PC-9 (cell line): ENCODE results near the gene RRAD. TPM values are rescaled to one million over a fixed set of nuclear protein-coding genes. Genes with fewer than 3 reads are reported as not detected.

Source experiments
- BruUV-seq: library from RNA; stranded (reverse); fragments of 400-500 nt; replicated peaks from 2 replicates; lab custom pipeline; 2021; lab: Mats Ljungman, UMichigan
- CTCF ChIA-PET: fragments of 300-600 bp; sonication (Branson Sonifier 250); formaldehyde crosslinking; loops from one replicate; lab custom pipeline; 2022; ENCODE audit warnings: antibody characterized with exemption; lab: Charles Lee
- POLR2A ChIA-PET: fragments of 300-600 bp; sonication (Branson Sonifier 250); formaldehyde crosslinking; loops from one replicate; lab custom pipeline; 2022; ENCODE audit warnings: antibody characterized with exemption; ENCODE audit not compliant: unreplicated experiment; lab: Charles Lee
- DNase-seq, 2 experiments: peaks; one replicate each; pipeline versions ENCODE4 v3.0.0 to v3.0.0-alpha.2; 2015 to 2022; ENCODE audit warnings: mixed read lengths in 1 of 2
- H2AFZ ChIP-seq: fragments of 200-600 bp; sonication (generic); 2 replicates; pipeline ENCODE4 v1.8.1; 2017; ENCODE audit warnings: antibody characterized with exemption
- H3F3A ChIP-seq: fragments of 200-600 bp; sonication (generic); 2 replicates; pipeline ENCODE4 v1.8.1; 2017; ENCODE audit warnings: antibody characterized with exemption, mild to moderate bottlenecking, low read depth; ENCODE audit not compliant: insufficient read depth
- H3K27ac ChIP-seq: fragments of 200-600 bp; sonication (generic); 2 replicates; pipeline ENCODE4 v1.6.1; 2016; ENCODE audit warnings: mixed run types
- H3K27me3 ChIP-seq: fragments of 200-600 bp; sonication (generic); 2 replicates; pipeline ENCODE4 v1.6.1; 2016; ENCODE audit warnings: low read depth, mixed run types; ENCODE audit not compliant: insufficient read depth
- H3K36me3 ChIP-seq: fragments of 200-600 bp; sonication (generic); 2 replicates; pipeline ENCODE4 v1.6.1; 2016; ENCODE audit warnings: low read depth, mixed run types
- H3K4me1 ChIP-seq: fragments of 200-600 bp; sonication (generic); replicated peaks from 2 replicates; pipeline ENCODE4 v1.6.1; 2016; ENCODE audit warnings: mixed run types; ENCODE audit not compliant: insufficient read depth
- H3K4me2 ChIP-seq: fragments of 200-600 bp; sonication (generic); 2 replicates; pipeline ENCODE4 v1.6.1; 2017; ENCODE audit warnings: mixed run types
- H3K4me3 ChIP-seq: fragments of 200-600 bp; sonication (generic); 2 replicates; pipeline ENCODE4 v1.6.1; 2016; ENCODE audit warnings: mixed run types
- H3K79me2 ChIP-seq: fragments of 200-600 bp; sonication (generic); 2 replicates; pipeline ENCODE4 v1.6.1; 2017; ENCODE audit warnings: low read depth, mixed run types
- H3K9me2 ChIP-seq: fragments of 200-600 bp; sonication (generic); 2 replicates; pipeline ENCODE4 v1.8.1; 2017; ENCODE audit warnings: mild to moderate bottlenecking; ENCODE audit not compliant: insufficient read depth
- H3K9me3 ChIP-seq: fragments of 200-600 bp; sonication (generic); 2 replicates; pipeline ENCODE4 v1.8.1; 2016; ENCODE audit warnings: low read depth; ENCODE audit not compliant: insufficient read depth
- H4K20me1 ChIP-seq: fragments of 200-600 bp; sonication (generic); 2 replicates; pipeline ENCODE4 v1.8.1; 2017; ENCODE audit not compliant: insufficient read depth
- EZH2 ChIP-seq: fragments of 200-600 bp; sonication (generic); IDR thresholded peaks from 2 replicates; pipeline ENCODE4 v1.8.0; 2017; ENCODE audit warnings: antibody characterized with exemption, low read depth
- intact Hi-C: fragments of 100-400 bp; cut with micrococcal nuclease; formaldehyde crosslinking; loops from one replicate; pipeline ENCODE4 v1.10.0; 2022; ENCODE audit not compliant: unreplicated experiment
- total RNA-seq: library from RNA; stranded (reverse); gene quantifications from 2 replicates; pipeline ENCODE4 v1.2.3, GENCODE V29; 2021
- TF ChIP-seq, protein P1 (sequence below): fragments of 200-600 bp; sonication (generic); conservative IDR thresholded peaks from 2 replicates; pipeline ENCODE4 v1.6.1; 2017; ENCODE audit warnings: mixed run types, antibody characterized with exemption, mild to moderate bottlenecking, moderate library complexity

RRAD gene
- total RNA-seq, 1 experiment from 2014 or later, result 0.24 TPM

DNA sequence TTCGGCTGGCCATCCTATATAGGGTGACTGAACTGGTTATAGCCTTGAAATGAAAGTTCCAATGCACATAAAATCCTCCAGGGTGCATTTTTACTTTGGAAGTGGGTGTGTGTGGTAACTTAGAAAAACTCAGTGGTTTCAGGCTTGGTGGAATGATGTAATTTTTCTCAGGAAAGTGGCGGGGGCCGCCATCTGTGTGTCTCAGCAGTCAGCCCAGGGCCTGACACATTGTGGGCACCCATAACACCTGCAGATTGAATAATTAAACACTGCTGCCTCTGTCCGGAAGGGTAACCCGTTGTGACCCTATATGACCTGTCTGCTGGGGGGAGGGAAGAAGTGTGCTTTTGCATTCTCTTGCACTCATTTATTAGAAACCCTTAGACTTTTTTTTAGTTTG lies 47.3 kb downstream of the RRAD start:
- TF ChIP-seq EZH2, result no peak
- TF ChIP-seq, protein P1, sequence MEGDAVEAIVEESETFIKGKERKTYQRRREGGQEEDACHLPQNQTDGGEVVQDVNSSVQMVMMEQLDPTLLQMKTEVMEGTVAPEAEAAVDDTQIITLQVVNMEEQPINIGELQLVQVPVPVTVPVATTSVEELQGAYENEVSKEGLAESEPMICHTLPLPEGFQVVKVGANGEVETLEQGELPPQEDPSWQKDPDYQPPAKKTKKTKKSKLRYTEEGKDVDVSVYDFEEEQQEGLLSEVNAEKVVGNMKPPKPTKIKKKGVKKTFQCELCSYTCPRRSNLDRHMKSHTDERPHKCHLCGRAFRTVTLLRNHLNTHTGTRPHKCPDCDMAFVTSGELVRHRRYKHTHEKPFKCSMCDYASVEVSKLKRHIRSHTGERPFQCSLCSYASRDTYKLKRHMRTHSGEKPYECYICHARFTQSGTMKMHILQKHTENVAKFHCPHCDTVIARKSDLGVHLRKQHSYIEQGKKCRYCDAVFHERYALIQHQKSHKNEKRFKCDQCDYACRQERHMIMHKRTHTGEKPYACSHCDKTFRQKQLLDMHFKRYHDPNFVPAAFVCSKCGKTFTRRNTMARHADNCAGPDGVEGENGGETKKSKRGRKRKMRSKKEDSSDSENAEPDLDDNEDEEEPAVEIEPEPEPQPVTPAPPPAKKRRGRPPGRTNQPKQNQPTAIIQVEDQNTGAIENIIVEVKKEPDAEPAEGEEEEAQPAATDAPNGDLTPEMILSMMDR, result no peak
- ChIA-PET POLR2A (no interaction called here), CTCF (no interaction called here)
- Histone ChIP-seq H3K9me3 (no peaks in the 10 kb centered on the region), H3K27ac (no peak overlapping the region), H3K4me1 (peaks cover 13% of the 10 kb centered on the region; the same call in 1 of the 2 replicates), H3K9me2 (no peaks in the 10 kb centered on the region), H4K20me1 (no peaks in the 10 kb centered on the region), H3K79me2 (peaks cover 18% of the 10 kb centered on the region), H3K27me3 (no peaks in the 10 kb centered on the region), H3K4me3 (no peak overlapping the region), H3K36me3 (no peaks in the 10 kb centered on the region), H3F3A (peaks cover 16% of the 10 kb centered on the region; the same call in 1 of the 2 replicates), H2AFZ (no peak overlapping the region), H3K4me2 (no peak overlapping the region)
- intact Hi-C loops, result no loop called here
- no peak for DNase-seq
- no TSS peak for BruUV-seq

- ChIA-PET CTCF (interaction anchor here (0.7 to 2.1 kb wide), 4 partner anchors 15 to 212 kb away, joined by 3 to 30 read pairs (median 14); partner anchors contain the start of gene NAE1), POLR2A (interaction anchor here (0.5 to 0.7 kb wide), 2 partner anchors 64 to 394 kb away, joined by 4 to 20 read pairs; no protein-coding TSS in a partner anchor)
- Histone ChIP-seq H3K9me2 (no peaks in the 10 kb centered on the region), H3F3A (peaks cover 25% of the 10 kb centered on the region; the same call in 1 of the 2 replicates), H3K36me3 (no peaks in the 10 kb centered on the region), H3K27ac (no peak overlapping the region), H3K4me3 (no peak overlapping the region), H4K20me1 (no peaks in the 10 kb centered on the region), H3K9me3 (no peaks in the 10 kb centered on the region), H3K27me3 (no peaks in the 10 kb centered on the region), H3K4me1 (peaks cover 7% of the 10 kb centered on the region), H2AFZ (no peak overlapping the region), H3K4me2 (no peak overlapping the region), H3K79me2 (no peaks in the 10 kb centered on the region)
- TF ChIP-seq, protein P1, result no peak
- TF ChIP-seq EZH2, result no peak
- no peak for DNase-seq
- intact Hi-C loops, result loop anchor here (5.0 kb wide), 1 partner anchor 132 kb away; no protein-coding TSS in a partner anchor
- no TSS peak for BruUV-seq
These were observed 51.1 kb downstream of the RRAD start for GRCh38 chr16:66874079-66874775.

GRCh38 chr16:66873685-66874055 lies 51.7 kb downstream of the RRAD start:
- ChIA-PET CTCF (interaction anchor here (0.6 to 2.1 kb wide), 6 partner anchors 12 to 465 kb away, joined by 3 to 14 read pairs (median 4); partner anchors contain the start of gene NAE1), POLR2A (no interaction called here)
- no peak overlapping the region for H3K4me3 ChIP-seq
- intact Hi-C loops, result loop anchor here (1.0 to 5.0 kb wide), 3 partner anchors 43 to 145 kb away; partner anchors contain the start of gene NAE1
- BruUV-seq, result no TSS peak
- peaks cover 25% of the 10 kb centered on the region; the same call in 1 of the 2 replicates for H3F3A ChIP-seq
- no peaks in the 10 kb centered on the region for H3K9me2 ChIP-seq
- H2AFZ ChIP-seq, result no peak overlapping the region
- H3K79me2 ChIP-seq, result no peaks in the 10 kb centered on the region
- H3K4me2 ChIP-seq, result no peak overlapping the region
- H3K36me3 ChIP-seq, result no peaks in the 10 kb centered on the region
- no peaks in the 10 kb centered on the region for H3K27me3 ChIP-seq
- DNase-seq, result no peak
- H3K27ac ChIP-seq, result no peak overlapping the region
- TF ChIP-seq, protein P1, result no peak
- no peak for TF ChIP-seq EZH2
- no peaks in the 10 kb centered on the region for H3K9me3 ChIP-seq
- H3K4me1 ChIP-seq, result peaks cover 7% of the 10 kb centered on the region
- no peaks in the 10 kb centered on the region for H4K20me1 ChIP-seq
